Measurements from ENCODE around the gene PARP3.

DNA sequence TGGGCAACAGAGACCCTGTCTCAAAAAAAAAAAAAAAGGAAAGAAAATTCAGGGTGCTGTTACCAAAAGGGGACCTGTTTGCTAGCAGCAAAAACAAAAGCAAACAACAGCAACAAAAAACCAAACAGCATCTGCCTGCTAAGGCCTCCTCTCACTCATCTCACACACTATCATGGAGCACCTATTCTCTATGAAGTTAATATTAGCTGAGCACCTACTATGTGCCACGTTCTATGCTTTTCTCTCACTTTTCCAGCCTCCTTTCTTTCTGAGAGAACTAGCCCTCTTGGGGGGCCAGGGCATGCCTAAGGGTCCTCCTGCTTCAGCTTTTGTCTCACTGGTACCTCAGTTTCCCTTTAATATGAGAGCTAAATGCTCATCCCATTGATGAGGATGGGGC is 12.6 kb downstream of the PARP3 start:
- TF ChIP-seq CTCF (IDR thresholded peaks at IDR 0.05) (no peak), POLR2A (IDR thresholded peaks at IDR 0.05) (no peak), POLR2AphosphoS5 (IDR thresholded peaks at IDR 0.05; ENCODE audit: insufficient read depth in 1 of 2, low read depth in 1 of 2) (no peak)

Data from vagina (tissue), 2 donors.